HCT116 (cell line): ENCODE results near the gene S100A10. TPM values are rescaled to one million over a fixed set of nuclear protein-coding genes. Genes with fewer than 3 reads are reported as not detected.

ENCODE experiments used
- ATAC-seq: fragments of 200-7000 bp; cut with Tn5 transposase; 2 replicates; pipeline ENCODE4 v1.9.1; 2020; ENCODE audit warnings: mild to moderate bottlenecking, moderate library complexity
- BruUV-seq: library from RNA; stranded (reverse); fragments of 400-500 nt; replicated peaks from 2 replicates; lab custom pipeline; 2021; lab: Mats Ljungman, UMichigan
- CTCF ChIA-PET: fragments of 300-600 bp; sonication (Branson Sonifier 250); formaldehyde crosslinking; loops from one replicate; lab custom pipeline; 2021; ENCODE audit warnings: antibody characterized with exemption; lab: Charles Lee
- POLR2A ChIA-PET: fragments of 300-600, 350-600 bp; sonication (Branson Sonifier 250); formaldehyde crosslinking; loops from one replicate; lab custom pipeline; 2021; ENCODE audit warnings: antibody characterized with exemption; lab: Charles Lee
- RAD21 ChIA-PET, 2 experiments: fragments of 300-600 bp; sonication (Branson Sonifier 250); formaldehyde crosslinking; loops; one replicate each; lab custom pipeline; 2023; ENCODE audit warnings: low total read pairs in 2 of 2; ENCODE audit not compliant: uncharacterized antibody in 2 of 2, unreplicated experiment in 2 of 2, low non-redundant PET in 1 of 2; lab: Charles Lee
- DNase-seq: peaks from one replicate; pipeline ENCODE4 v3.0.0-alpha.2; 2010; ENCODE audit warnings: low read depth, low spot score
- H2AFZ ChIP-seq: fragments of 200-600 bp; shearing (Covaris generic), sonication (generic); 2 replicates; pipeline ENCODE4 v1.6.1; 2017; ENCODE audit warnings: low read depth, mixed run types, mixed read lengths, antibody characterized with exemption, low read length; ENCODE audit not compliant: poor library complexity, severe bottlenecking
- H3K27ac ChIP-seq: 2 replicates; pipeline ENCODE4 v1.5.1; 2012; ENCODE audit warnings: low read depth, low read length
- H3K27me3 ChIP-seq: fragments of 200-600 bp; sonication (generic); 2 replicates; pipeline ENCODE4 v1.6.1; 2016; ENCODE audit warnings: mixed run types, low read length, mixed read lengths; ENCODE audit not compliant: insufficient read depth
- H3K36me3 ChIP-seq, 2 experiments: fragments of 200-500 bp in 1 of 2; fragments of 200-600 bp in 1 of 2; sonication (Bioruptor generic) in 1 of 2; sonication (generic) in 1 of 2; 2 replicates each; pipeline versions ENCODE4 v1.5.1 to v1.6.1; 2014 to 2016; ENCODE audit warnings: low read length in 2 of 2, inconsistent platforms in 1 of 2, mixed read lengths in 1 of 2, mixed run types in 1 of 2; ENCODE audit not compliant: insufficient read depth in 2 of 2, control insufficient read depth in 1 of 2
- H3K4me1 ChIP-seq, 2 experiments: fragments of 200-600 bp in 1 of 2; sonication (generic) in 1 of 2; 2 replicates each; pipeline versions ENCODE4 v1.5.1 to v1.6.1; 2012 to 2017; ENCODE audit warnings: low read length in 2 of 2, inconsistent platforms in 1 of 2, mild to moderate bottlenecking in 1 of 2, mixed read lengths in 1 of 2, mixed run types in 1 of 2, moderate library complexity in 1 of 2; ENCODE audit not compliant: insufficient read depth in 2 of 2, control insufficient read depth in 1 of 2
- H3K4me2 ChIP-seq: fragments of 200-600 bp; sonication (generic); 2 replicates; pipeline ENCODE4 v1.6.1; 2017; ENCODE audit warnings: mixed run types, low read length, mixed read lengths
- H3K4me3 ChIP-seq, 2 experiments: fragments of 200-600 bp in 1 of 2; sonication (generic) in 1 of 2; replicated peaks in 1 of 2; 2 replicates each; pipeline ENCODE4 v1.5.1; 2011 to 2016; ENCODE audit warnings: low read length in 2 of 2, control low read depth in 1 of 2, low read depth in 1 of 2, mild to moderate bottlenecking in 1 of 2, mixed read lengths in 1 of 2, mixed run types in 1 of 2
- H3K79me2 ChIP-seq: fragments of 200-600 bp; sonication (generic); 2 replicates; pipeline ENCODE4 v1.6.1; 2017; ENCODE audit warnings: mild to moderate bottlenecking, mixed run types, low read length, moderate library complexity, mixed read lengths; ENCODE audit not compliant: insufficient read depth
- H3K9ac ChIP-seq: fragments of 200-600 bp; sonication (generic); 2 replicates; pipeline ENCODE4 v1.6.1; 2016; ENCODE audit warnings: low read length, mixed read lengths
- H3K9me2 ChIP-seq: fragments of 200-600 bp; sonication (generic), shearing (Covaris generic); 2 replicates; pipeline ENCODE4 v1.6.1; 2017; ENCODE audit warnings: mixed run types, mild to moderate bottlenecking, moderate library complexity; ENCODE audit not compliant: insufficient read depth
- H3K9me3 ChIP-seq, 2 experiments: fragments of 200-500 bp in 1 of 2; fragments of 200-600 bp in 1 of 2; sonication (Bioruptor generic) in 1 of 2; sonication (generic) in 1 of 2; 2 replicates each; pipeline ENCODE4 v1.6.1; 2014 to 2017; ENCODE audit warnings: low read length in 2 of 2, mixed read lengths in 2 of 2, inconsistent platforms in 1 of 2, low read depth in 1 of 2, mild to moderate bottlenecking in 1 of 2, mixed run types in 1 of 2, moderate library complexity in 1 of 2; ENCODE audit not compliant: control insufficient read depth in 1 of 2, insufficient read depth in 1 of 2
- H4K20me1 ChIP-seq: fragments of 200-600 bp; sonication (generic), shearing (Covaris generic); 2 replicates; pipeline ENCODE4 v1.6.1; 2017; ENCODE audit warnings: mixed run types, mild to moderate bottlenecking, moderate library complexity; ENCODE audit not compliant: insufficient read depth
- CBX3 ChIP-seq: IDR thresholded peaks from 2 replicates; pipeline ENCODE4 v1.6.1; 2012; ENCODE audit warnings: low read depth
- CEBPB ChIP-seq: IDR thresholded peaks from 2 replicates; pipeline ENCODE4 v1.6.1; 2012; ENCODE audit warnings: low read depth
- ELF1 ChIP-seq: IDR thresholded peaks from 2 replicates; pipeline ENCODE4 v1.6.1; 2012; ENCODE audit warnings: low read depth, borderline replicate concordance
- EZH2 ChIP-seq: fragments of 200-600 bp; sonication (generic); IDR thresholded peaks from 2 replicates; pipeline ENCODE4 v1.6.1; 2017; ENCODE audit warnings: antibody characterized with exemption, mixed run types
- POLR2A ChIP-seq: IDR thresholded peaks from 2 replicates; pipeline ENCODE4 v1.7.0; 2011; ENCODE audit warnings: borderline replicate concordance; ENCODE audit not compliant: insufficient read depth, insufficient read length; ENCODE audit errors: extremely low read depth
- POLR2AphosphoS5 ChIP-seq: IDR thresholded peaks from 2 replicates; pipeline ENCODE4 v1.6.1; 2011; ENCODE audit warnings: mild to moderate bottlenecking, low read depth, low read length, moderate library complexity
- RAD21 ChIP-seq: IDR thresholded peaks from 2 replicates; pipeline ENCODE4 v1.6.1; 2012; ENCODE audit warnings: low read depth, mild to moderate bottlenecking
- SIN3A ChIP-seq: IDR thresholded peaks from 2 replicates; pipeline ENCODE4 v1.6.1; 2012; ENCODE audit warnings: low read depth
- SP1 ChIP-seq: IDR thresholded peaks from 2 replicates; pipeline ENCODE4 v1.6.1; 2012; ENCODE audit warnings: low read depth
- YY1 ChIP-seq: IDR thresholded peaks from 2 replicates; pipeline ENCODE4 v1.6.1; 2011; ENCODE audit warnings: low read length, low read depth, moderate library complexity, mild to moderate bottlenecking; ENCODE audit not compliant: insufficient replicate concordance; ENCODE audit errors: extremely low read depth
- ZNF274 ChIP-seq: fragments of 200-500 bp; sonication (Bioruptor generic); IDR thresholded peaks from 2 replicates; pipeline ENCODE4 v1.6.1; 2014; ENCODE audit warnings: mild to moderate bottlenecking, low read depth, low read length, inconsistent platforms
- intact Hi-C: fragments of 100-400 bp; cut with micrococcal nuclease; formaldehyde crosslinking; loops from 2 replicates; pipeline ENCODE4 v1.10.0; 2022
- total RNA-seq: library from RNA; stranded (reverse); gene quantifications from one replicate; pipeline ENCODE4 v1.2.1, GENCODE V29; 2021; ENCODE audit not compliant: unreplicated experiment
- TF ChIP-seq, protein P1 (sequence below): IDR thresholded peaks from 2 replicates; pipeline ENCODE4 v1.6.1; 2012
- TF ChIP-seq, protein P2 (sequence below): IDR thresholded peaks from 2 replicates; pipeline ENCODE4 v1.6.1; 2012; ENCODE audit warnings: low read depth
- TF ChIP-seq, protein P3 (sequence below), 3 experiments: fragments of 200-600 bp in 1 of 3; sonication (generic) in 1 of 3; IDR thresholded peaks in 2 of 3; conservative IDR thresholded peaks in 1 of 3; 2 replicates each; pipeline ENCODE4 v1.5.1; 2012 to 2017; ENCODE audit warnings: low read depth in 2 of 3, low read length in 2 of 3, antibody characterized with exemption in 1 of 3, borderline replicate concordance in 1 of 3, control low read depth in 1 of 3, mild to moderate bottlenecking in 1 of 3, mixed read lengths in 1 of 3, mixed run types in 1 of 3, moderate library complexity in 1 of 3; ENCODE audit not compliant: insufficient read depth in 1 of 3

The S100A10 gene
- total RNA-seq, 1 experiment from 2014 or later, result 340 TPM

DNA sequence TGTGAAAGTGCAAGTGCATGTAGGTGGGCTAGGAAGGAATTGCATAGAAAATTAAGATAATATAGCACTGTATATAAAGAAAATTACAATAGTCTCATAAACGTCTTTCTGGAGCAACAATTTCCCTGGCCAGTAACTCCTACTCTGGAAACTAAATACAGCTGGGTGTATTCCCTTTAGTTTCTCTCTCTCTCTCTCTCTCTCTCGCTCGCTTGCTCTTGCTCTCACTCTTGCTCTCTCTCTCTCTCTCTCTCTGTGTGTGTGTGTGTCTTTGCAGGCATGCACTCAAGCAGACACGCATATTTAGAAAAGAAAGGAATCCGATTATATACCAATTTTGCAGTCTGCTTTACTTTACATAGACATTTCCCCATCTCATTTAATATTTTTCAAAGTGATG lies 14.7 kb downstream of the S100A10 start:
- no TSS peak for BruUV-seq
- Histone ChIP-seq H3K4me1 (peaks cover 42 to 70% of the 10 kb centered on the region in 2 experiments), H3K36me3 (peaks cover 12 to 28% of the 10 kb centered on the region in 2 experiments; a peak in 3 of 4 replicates), H3K27me3 (no peaks in the 10 kb centered on the region), H3K9ac (no peak overlapping the region), H3K9me3 (no peaks in the 10 kb centered on the region), H2AFZ (no peak overlapping the region), H4K20me1 (no peaks in the 10 kb centered on the region), H3K27ac (no peak overlapping the region), H3K79me2 (0 out of 2 replicates have a peak, but pooled peaks cover 4% of the 10 kb centered on the region), H3K9me2 (no peaks in the 10 kb centered on the region), H3K4me3 (no peak overlapping the region), H3K4me2 (no peak overlapping the region)
- RAD21 ChIA-PET, result no interaction called here
- POLR2A ChIA-PET, result interaction anchor here (1.2 kb wide), 1 partner anchor 10 kb away, joined by 3 read pairs; no protein-coding TSS in a partner anchor
- no peak for ATAC-seq
- TF ChIP-seq, protein P1, sequence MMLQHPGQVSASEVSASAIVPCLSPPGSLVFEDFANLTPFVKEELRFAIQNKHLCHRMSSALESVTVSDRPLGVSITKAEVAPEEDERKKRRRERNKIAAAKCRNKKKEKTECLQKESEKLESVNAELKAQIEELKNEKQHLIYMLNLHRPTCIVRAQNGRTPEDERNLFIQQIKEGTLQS, result no peak
- TF ChIP-seq CEBPB, result no peak
- TF ChIP-seq ELF1, result no peak
- no peak for TF ChIP-seq POLR2A
- TF ChIP-seq, protein P2, sequence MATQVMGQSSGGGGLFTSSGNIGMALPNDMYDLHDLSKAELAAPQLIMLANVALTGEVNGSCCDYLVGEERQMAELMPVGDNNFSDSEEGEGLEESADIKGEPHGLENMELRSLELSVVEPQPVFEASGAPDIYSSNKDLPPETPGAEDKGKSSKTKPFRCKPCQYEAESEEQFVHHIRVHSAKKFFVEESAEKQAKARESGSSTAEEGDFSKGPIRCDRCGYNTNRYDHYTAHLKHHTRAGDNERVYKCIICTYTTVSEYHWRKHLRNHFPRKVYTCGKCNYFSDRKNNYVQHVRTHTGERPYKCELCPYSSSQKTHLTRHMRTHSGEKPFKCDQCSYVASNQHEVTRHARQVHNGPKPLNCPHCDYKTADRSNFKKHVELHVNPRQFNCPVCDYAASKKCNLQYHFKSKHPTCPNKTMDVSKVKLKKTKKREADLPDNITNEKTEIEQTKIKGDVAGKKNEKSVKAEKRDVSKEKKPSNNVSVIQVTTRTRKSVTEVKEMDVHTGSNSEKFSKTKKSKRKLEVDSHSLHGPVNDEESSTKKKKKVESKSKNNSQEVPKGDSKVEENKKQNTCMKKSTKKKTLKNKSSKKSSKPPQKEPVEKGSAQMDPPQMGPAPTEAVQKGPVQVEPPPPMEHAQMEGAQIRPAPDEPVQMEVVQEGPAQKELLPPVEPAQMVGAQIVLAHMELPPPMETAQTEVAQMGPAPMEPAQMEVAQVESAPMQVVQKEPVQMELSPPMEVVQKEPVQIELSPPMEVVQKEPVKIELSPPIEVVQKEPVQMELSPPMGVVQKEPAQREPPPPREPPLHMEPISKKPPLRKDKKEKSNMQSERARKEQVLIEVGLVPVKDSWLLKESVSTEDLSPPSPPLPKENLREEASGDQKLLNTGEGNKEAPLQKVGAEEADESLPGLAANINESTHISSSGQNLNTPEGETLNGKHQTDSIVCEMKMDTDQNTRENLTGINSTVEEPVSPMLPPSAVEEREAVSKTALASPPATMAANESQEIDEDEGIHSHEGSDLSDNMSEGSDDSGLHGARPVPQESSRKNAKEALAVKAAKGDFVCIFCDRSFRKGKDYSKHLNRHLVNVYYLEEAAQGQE, result no peak
- no peak for TF ChIP-seq SP1
- TF ChIP-seq EZH2, result no peak
- no peak for TF ChIP-seq RAD21
- TF ChIP-seq ZNF274, result no peak
- TF ChIP-seq, protein P3, sequence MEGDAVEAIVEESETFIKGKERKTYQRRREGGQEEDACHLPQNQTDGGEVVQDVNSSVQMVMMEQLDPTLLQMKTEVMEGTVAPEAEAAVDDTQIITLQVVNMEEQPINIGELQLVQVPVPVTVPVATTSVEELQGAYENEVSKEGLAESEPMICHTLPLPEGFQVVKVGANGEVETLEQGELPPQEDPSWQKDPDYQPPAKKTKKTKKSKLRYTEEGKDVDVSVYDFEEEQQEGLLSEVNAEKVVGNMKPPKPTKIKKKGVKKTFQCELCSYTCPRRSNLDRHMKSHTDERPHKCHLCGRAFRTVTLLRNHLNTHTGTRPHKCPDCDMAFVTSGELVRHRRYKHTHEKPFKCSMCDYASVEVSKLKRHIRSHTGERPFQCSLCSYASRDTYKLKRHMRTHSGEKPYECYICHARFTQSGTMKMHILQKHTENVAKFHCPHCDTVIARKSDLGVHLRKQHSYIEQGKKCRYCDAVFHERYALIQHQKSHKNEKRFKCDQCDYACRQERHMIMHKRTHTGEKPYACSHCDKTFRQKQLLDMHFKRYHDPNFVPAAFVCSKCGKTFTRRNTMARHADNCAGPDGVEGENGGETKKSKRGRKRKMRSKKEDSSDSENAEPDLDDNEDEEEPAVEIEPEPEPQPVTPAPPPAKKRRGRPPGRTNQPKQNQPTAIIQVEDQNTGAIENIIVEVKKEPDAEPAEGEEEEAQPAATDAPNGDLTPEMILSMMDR (IDR thresholded peaks at IDR 0.05 in 2 of 3, conservative IDR thresholded peaks at IDR 0.05 in 1 of 3; ENCODE audit: borderline replicate concordance in 1 of 3, insufficient read depth in 1 of 3, low read depth in 2 of 3, low read length in 2 of 3), result no peak
- no peak for TF ChIP-seq YY1
- no peak for TF ChIP-seq CBX3
- no peak for TF ChIP-seq SIN3A
- no peak for TF ChIP-seq POLR2AphosphoS5
- CTCF ChIA-PET, result no interaction called here
- intact Hi-C loops, result no loop called here
- DNase-seq, result no peak
